NCI-H1436 treated with DMSO at 0.1 percent for 48 hours (cell line): ENCODE measurements around the gene ERN1.

Experiments
- DNase-seq: peaks from one replicate; lab custom pipeline; 2025; lab: John Stamatoyannopoulos, UW

The ERN1 gene

GRCh38 chr17:64057701-64058263, 72.2 kb downstream of the ERN1 start:
- DNase-seq: no peak

- no peak for DNase-seq
Observed at GRCh38 chr17:64056269-64057005, 73.5 kb downstream of the ERN1 start.

GRCh38 chr17:64055183-64056142, 74.5 kb downstream of the ERN1 start:
- DNase-seq: no peak

GRCh38 chr17:64054304-64054703, 75.6 kb downstream of the ERN1 start:
- DNase-seq: no peak

- no peak for DNase-seq
Observed at GRCh38 chr17:64053101-64053500, 76.8 kb downstream of the ERN1 start.

GRCh38 chr17:64051153-64051552, 78.8 kb downstream of the ERN1 start:
- no peak for DNase-seq

GRCh38 chr17:64048805-64049204, 81.1 kb downstream of the ERN1 start:
- DNase-seq: no peak

- DNase-seq: no peak
Observed at GRCh38 chr17:64045176-64045575, 84.8 kb downstream of the ERN1 start.

- DNase-seq: no peak
Observed at GRCh38 chr17:64042700-64043485, 87.1 kb downstream of the ERN1 start.

- no peak for DNase-seq
Observed at GRCh38 chr17:64041912-64042311, 88.0 kb downstream of the ERN1 start.

GRCh38 chr17:64040206-64040605, 89.7 kb downstream of the ERN1 start:
- DNase-seq: no peak

- DNase-seq: no peak
Observed at GRCh38 chr17:64039106-64039400, 90.9 kb downstream of the ERN1 start.

- DNase-seq: no peak
Observed at GRCh38 chr17:64038331-64039105, 91.4 kb downstream of the ERN1 start.

- no peak for DNase-seq
Observed at GRCh38 chr17:64037802-64038201, 92.1 kb downstream of the ERN1 start.

GRCh38 chr17:64037180-64037579, 92.8 kb downstream of the ERN1 start:
- no peak for DNase-seq

GRCh38 chr17:64036198-64036922, 93.6 kb downstream of the ERN1 start:
- DNase-seq: no peak

GRCh38 chr17:64032081-64032480, 97.9 kb downstream of the ERN1 start:
- DNase-seq: no peak

- DNase-seq: no peak
Observed at GRCh38 chr17:64028874-64029464, 101.0 kb downstream of the ERN1 start.

- DNase-seq: peak; percentile 79
Observed at GRCh38 chr17:64025732-64026294, 104.1 kb downstream of the ERN1 start.
